HS-5 (cell line): ENCODE results near the gene KCNK17.

Experiments
- DNase-seq: peaks from one replicate; pipeline ENCODE4 v3.0.0-alpha.2; 2012; ENCODE audit warnings: low read depth

The KCNK17 gene

GRCh38 chr6:39266782-39267355 is 47.4 kb downstream of the KCNK17 start:
- no peak for DNase-seq

- no peak for DNase-seq
Observed at GRCh38 chr6:39266375-39266774, 47.8 kb downstream of the KCNK17 start.

DNA sequence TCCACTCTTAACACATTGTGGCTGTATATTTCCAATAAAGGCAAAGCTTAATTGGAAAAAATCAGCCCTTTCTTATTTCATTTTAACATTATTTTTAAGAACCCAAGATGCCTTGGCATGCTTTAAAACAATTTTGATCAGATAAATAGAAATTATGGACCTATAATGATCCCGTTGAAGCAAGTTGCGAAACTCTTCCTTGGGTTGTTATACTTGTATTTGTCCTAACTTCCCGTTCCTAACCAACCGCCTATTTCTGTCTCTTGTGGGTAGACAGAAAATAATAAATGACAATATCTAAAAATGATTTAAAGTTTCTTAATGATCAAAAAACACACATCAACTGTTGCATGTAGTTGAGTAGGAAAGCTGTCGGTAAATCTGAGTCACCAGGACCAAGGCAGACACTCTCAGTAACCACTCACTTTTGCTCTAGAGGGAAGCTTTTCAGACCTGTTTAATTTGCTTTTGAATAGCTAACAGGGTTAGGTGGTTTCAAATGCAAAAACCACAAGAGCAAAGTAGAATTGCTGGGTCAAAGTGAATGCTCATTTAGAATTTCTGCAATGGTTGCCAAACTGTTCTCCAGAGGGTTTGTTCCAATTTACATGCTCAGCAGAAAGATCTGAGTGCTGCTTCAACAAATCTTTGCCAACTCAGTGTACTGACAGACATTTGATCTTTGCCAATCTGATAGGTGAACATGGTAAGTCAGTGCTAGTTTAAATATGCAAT is 50.7 kb downstream of the KCNK17 start:
- no peak for DNase-seq

DNA sequence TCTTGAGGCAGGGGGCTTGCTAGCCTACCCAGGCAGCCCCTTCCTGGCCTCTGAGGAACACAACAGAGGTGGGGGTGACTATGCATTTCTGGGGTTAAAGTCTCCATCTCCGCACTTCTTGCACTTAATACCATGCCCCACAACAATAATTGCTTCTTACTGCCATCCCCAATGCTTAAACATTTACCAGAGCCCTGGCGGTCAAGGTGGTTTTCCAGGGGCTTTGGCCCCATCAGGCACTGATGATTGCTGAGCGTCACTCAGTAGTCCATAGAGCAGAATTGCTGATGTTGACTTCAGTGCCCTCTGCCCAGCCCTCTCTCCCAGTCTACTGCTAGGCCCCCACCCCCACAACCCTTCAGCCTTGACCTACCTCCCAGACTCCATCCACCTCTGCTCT is 52.5 kb downstream of the KCNK17 start:
- no peak for DNase-seq

- DNase-seq, result no peak
Observed at GRCh38 chr6:39260953-39261352, 53.3 kb downstream of the KCNK17 start.

DNA sequence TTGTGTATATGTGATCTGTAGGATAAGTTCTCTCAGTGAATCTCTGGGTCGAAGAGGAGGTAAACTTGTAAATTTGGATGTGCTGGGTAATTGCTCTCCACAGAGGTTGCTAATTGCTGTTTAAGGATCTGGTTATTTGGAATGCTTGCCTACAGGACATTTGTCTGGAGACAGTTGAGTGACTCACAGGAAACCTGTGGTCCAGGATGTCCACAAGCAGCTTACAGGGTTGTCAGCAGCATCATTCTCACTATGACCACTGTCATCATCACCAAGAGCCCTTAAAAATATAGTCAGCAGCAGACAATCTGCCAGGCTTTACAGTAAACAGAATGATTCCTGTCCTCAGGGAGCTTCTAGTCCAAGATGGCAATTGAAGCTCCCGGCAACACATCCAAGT is 53.8 kb downstream of the KCNK17 start:
- DNase-seq, result no peak

DNA sequence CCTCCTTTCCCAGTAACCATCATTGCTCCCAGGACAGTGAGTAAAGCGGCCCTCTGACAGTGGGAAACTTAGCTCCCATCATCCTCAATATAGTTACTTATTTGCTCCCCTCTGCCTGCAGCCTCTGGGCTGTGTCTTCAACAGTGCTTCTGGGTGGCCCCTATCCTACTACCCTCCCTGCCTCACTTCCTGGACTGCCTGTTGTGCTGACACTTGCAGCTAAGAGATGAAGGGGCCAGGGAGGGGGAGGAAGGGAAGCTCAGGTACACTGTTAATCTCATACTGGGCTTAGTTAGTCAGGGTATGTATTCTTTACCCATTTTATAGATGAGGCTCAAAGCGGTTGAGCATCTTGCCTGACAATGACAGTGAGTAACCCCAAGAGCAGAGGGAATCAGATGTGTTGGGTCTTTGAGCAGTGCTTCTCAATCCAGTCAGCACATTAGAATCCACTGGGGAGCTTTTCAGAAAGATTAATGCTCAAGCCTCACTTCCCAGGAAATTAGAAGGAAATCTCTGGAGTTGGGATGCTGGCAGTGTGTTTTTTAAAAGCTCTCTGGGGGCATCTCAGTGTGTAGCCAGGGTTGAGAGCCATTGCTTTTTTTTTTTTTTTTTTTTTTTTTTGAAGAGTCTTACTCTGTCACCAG is 57.8 kb downstream of the KCNK17 start:
- no peak for DNase-seq

DNA sequence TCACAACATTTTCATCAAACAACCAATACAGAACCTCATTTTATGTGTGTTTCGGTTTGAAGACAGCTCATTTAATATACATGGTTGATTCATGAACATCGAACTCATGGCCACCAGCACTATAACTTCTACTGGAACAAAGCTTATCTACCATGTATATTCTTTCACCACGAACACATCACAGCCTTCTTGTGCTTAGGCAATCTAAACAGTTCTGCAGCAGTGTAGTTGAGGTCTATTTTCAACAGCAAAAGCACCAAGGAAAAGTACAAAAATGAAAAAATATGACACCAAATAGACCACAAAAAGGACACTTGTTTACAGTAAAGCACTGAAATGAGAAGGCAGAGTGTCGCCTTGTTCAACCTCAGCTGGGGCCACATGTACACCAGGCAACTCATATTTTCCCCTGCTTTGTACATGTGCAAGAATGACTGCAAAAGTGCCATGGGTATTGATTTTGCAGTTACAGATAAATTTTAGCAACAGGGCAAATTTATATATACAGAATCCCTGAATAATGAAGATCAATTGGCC is 59.2 kb downstream of the KCNK17 start:
- no peak for DNase-seq

GRCh38 chr6:39251406-39251805 is 62.8 kb downstream of the KCNK17 start:
- no peak for DNase-seq

- DNase-seq, result no peak
Observed at GRCh38 chr6:39250507-39250906, 63.7 kb downstream of the KCNK17 start.

DNA sequence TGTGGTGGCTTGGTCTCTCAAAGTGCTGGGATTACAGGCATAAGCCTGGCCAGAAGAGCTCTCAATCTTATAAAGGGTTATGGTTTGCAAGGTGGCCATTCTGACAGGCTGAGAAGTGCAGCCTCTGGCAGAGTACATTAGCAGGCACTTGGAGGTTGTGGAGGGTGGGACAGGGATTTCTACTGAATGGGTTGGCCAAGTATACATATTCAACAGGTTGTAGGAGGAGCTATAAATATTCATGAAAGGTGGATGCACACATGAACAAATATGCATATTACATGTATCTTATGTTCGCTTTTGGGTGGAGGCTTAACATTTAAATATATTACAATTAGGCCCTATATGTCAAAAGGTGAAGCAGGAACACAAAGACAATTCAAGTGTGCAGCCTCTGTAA is 64.9 kb downstream of the KCNK17 start:
- no peak for DNase-seq
